Transverse colon (tissue), 4 donors: ENCODE measurements around the gene TSC22D4. TPM values are rescaled to one million over a fixed set of nuclear protein-coding genes. Genes with fewer than 3 reads are reported as not detected.
"Not testable (repeated sequence)": the region's sequence is repeated elsewhere in the genome, so short reads cannot be mapped to it uniquely, and the experiment has no call there.

Experiments used
- DNase-seq: peaks from one replicate; pipeline ENCODE4 v3.0.0-alpha.2; 2019
- H3K27ac ChIP-seq, 4 donors: fragments of 200-600 bp; sonication (generic); 2 replicates each; pipeline ENCODE4 v1.5.1; 2016 to 2018; ENCODE audit warnings: inconsistent platforms in 4 of 4
- H3K27me3 ChIP-seq: fragments of 200-600 bp; sonication (generic); 2 replicates; pipeline ENCODE4 v1.5.1; 2017; ENCODE audit warnings: inconsistent platforms
- H3K36me3 ChIP-seq, 4 donors: fragments of 200-600 bp; sonication (generic); 2 replicates each; pipeline ENCODE4 v1.5.1; 2017 to 2019; ENCODE audit warnings: inconsistent platforms in 4 of 4
- H3K4me1 ChIP-seq, 4 donors: fragments of 200-600 bp; sonication (generic); 2 replicates each; pipeline ENCODE4 v1.5.1; 2017 to 2020; ENCODE audit warnings: inconsistent platforms in 4 of 4
- H3K4me3 ChIP-seq, 4 donors: fragments of 200-600 bp; sonication (generic); 1 replicate in 1 of 4; 2 replicates in 3 of 4; pipeline versions ENCODE4 v1.5.1 to v1.6.1; 2017 to 2019; ENCODE audit warnings: inconsistent platforms in 4 of 4
- H3K9me3 ChIP-seq, 2 donors: fragments of 200-600 bp; sonication (generic); 2 replicates each; pipeline ENCODE4 v1.5.1; 2017 to 2019; ENCODE audit warnings: inconsistent platforms in 2 of 2
- CTCF ChIP-seq, 5 experiments: fragments of 200-600 bp in 3 of 5; fragments of 450-650 bp in 2 of 5; sonication (generic) in 3 of 5; IDR thresholded peaks; 1 replicate in 2 of 5; 2 replicates in 3 of 5; pipeline ENCODE4 v1.5.1; 2016 to 2017; ENCODE audit warnings: antibody characterized with exemption in 5 of 5, inconsistent platforms in 3 of 5, mild to moderate bottlenecking in 2 of 5, moderate library complexity in 1 of 5
- EP300 ChIP-seq: sonication (generic); formaldehyde crosslinking; IDR thresholded peaks from one replicate; pipeline ENCODE4 v1.6.1; 2017; ENCODE audit warnings: antibody characterized with exemption, low read depth
- POLR2A ChIP-seq: fragments of 450-650 bp; IDR thresholded peaks from one replicate; pipeline ENCODE4 v1.6.1; 2016; ENCODE audit warnings: antibody characterized with exemption, mild to moderate bottlenecking, moderate library complexity
- POLR2AphosphoS5 ChIP-seq, 3 donors: sonication (generic); formaldehyde crosslinking; IDR thresholded peaks; one replicate each; pipeline ENCODE4 v1.6.1; 2016; ENCODE audit warnings: antibody characterized with exemption in 3 of 3
- WGBS, 2 donors: methylation state at CpG; one replicate each; pipeline ENCODE4 v1.1.5; 2018; ENCODE audit warnings: low coverage in 1 of 2; 5-methylcytosine and 5-hydroxymethylcytosine counted together
- in situ Hi-C, 4 donors: fragments of 200-750 bp; cut with MboI; loops; one replicate each; pipeline versions ENCODE4 v1.15.0 to v1.15.1; 2017; ENCODE audit warnings: low sequenced_read_pairs in 3 of 4, low pct_ligation_motif_present in 1 of 4, low pct_unique_long_range_greater_than_20kb in 1 of 4
- intact Hi-C: fragments of 100-400 bp; cut with DNase I; formaldehyde crosslinking; loops from one replicate; pipeline ENCODE4 v1.15.1; 2023; ENCODE audit warnings: low total_unique reads
- total RNA-seq, 4 donors: library from RNA; depleted of rRNA; stranded (reverse); fragments of >200 nt; gene quantifications; one replicate each; pipeline ENCODE4 v1.1.0, GENCODE V29; 2016

TSC22D4 gene
- 100 to 1,000 TPM in 1 of 4 donors, 10 to 100 TPM in 3; 41.6 to 101 (median 67.6) TPM for total RNA-seq

DNA sequence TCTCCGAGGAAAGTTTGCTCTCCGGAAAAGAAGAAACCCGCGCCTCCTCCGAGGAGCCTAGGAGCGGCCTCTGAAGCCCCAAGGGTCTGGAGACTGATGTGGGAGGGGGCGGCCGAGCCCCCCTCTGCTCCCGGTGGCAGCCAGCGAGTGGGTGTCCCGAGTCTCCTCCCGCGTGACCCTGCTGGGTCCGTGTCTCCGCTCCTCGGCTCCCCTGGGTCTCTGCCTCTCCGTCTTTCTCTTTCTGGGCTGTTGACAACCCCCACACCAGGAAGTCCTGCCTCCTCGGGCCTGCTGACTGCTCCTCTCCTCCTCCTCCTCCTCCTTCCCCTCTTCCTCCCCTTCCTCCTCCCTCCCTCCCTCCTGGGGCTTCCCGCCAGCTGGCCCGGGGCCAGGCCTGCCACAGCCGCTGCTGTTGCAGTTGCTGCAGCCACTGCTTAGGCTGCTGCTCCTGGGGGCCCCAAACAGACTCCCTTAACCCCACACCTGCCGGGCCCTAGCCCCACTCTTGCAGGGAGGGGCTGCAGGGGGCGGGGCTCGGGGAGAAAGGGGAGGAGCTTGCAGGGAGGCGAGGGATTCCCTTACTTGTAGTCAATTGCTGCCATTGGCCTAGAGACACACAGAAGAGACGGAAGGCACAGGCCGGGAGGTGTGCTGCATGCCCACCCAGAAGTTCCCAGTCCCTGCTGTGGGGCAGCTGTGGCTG lies at the start of gene TSC22D4:
Gene TSC22D4, minus strand, starts transcription at position 257 of the 703 bp plus-strand sequence. CDS start 1,176 bp downstream, outside the sequence.
- Histone ChIP-seq H3K27me3 (no peaks in the 10 kb centered on the region), H3K4me3 (peak within 1 kb of the TSS; percentile 97 to 99 (median 98)), H3K9me3 (no peaks in the 10 kb centered on the region), H3K27ac (peak within 1 kb of the TSS; percentile 97 to 98 (median 98)), H3K4me1 (peaks cover 36 to 57% (median 45%) of the 10 kb centered on the region in 4 donors), H3K36me3 (no peaks in the 10 kb centered on the region)
- DNase-seq: peak; percentile 96
- in situ Hi-C loops: loop anchor here in 1 of 4 donors (5.0 kb wide), 1 partner anchor 78 kb away; no protein-coding TSS in a partner anchor
- WGBS, 2 donors: 0 to 1% methylated on average over 6 to 20 of the region's 27 CpGs
- TF ChIP-seq POLR2AphosphoS5 (IDR thresholded peaks at IDR 0.05) (peak; percentile 88 to 93 (median 93)), EP300 (no peak), POLR2A (peak; percentile 94)
- intact Hi-C loops: loop anchor here (10.0 kb wide), 1 partner anchor 226 kb away; the partner anchor contains the start of gene POP7

- WGBS, 2 donors: 69 to 79% methylated on average over 9 to 12 of the region's 12 CpGs
- intact Hi-C loops: not testable (repeated sequence)
These were observed 49.3 kb upstream of the TSC22D4 start for GRCh38 chr7:100528108-100528866.

GRCh38 chr7:100523192-100523591 lies 44.2 kb upstream of the TSC22D4 start:
- H3K4me3 ChIP-seq, H3K4me1 ChIP-seq, DNase-seq, H3K27me3 ChIP-seq, H3K36me3 ChIP-seq, in situ Hi-C loops, H3K9me3 ChIP-seq, intact Hi-C loops, H3K27ac ChIP-seq: not testable (repeated sequence)
- no CpG with 5 or more reads among the region's 34 CpGs for WGBS, 2 donors

More at GRCh38 chr7:100528108-100528866, 49.3 kb upstream of the TSC22D4 start:
- DNase-seq, H3K27ac ChIP-seq, H3K27me3 ChIP-seq, H3K36me3 ChIP-seq, H3K9me3 ChIP-seq, in situ Hi-C loops, H3K4me1 ChIP-seq, H3K4me3 ChIP-seq: not testable (repeated sequence)

DNA sequence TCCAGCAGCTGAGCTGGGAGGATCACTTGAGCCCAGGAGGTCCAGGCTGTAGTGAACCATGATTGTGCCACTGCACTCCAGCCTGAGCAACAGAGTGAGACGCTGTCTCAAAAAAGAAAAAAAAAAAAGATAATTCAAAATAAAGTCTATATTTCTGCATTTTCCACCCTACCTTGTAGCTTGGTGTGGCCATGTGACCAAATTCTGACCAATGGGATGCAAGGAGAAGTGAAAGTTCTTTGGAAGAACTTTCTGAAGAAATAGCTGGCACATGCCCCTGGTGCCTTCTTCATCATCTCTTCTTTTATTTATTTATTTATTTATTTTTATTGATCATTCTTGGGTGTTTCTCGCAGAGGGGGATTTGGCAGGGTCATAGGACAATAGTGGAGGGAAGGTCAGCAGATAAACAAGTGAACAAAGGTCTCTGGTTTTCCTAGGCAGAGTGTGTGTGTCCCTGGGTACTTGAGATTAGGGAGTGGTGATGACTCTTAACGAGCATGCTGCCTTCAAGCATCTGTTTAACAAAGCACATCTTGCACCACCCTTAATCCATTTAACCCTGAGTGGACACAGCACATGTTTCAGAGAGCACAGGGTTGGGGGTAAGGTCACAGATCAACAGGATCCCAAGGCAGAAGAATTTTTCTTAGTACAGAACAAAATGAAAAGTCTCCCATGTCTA lies 43.0 kb upstream of the TSC22D4 start:
- H3K36me3 ChIP-seq, H3K4me3 ChIP-seq, H3K27me3 ChIP-seq, H3K9me3 ChIP-seq, intact Hi-C loops, H3K27ac ChIP-seq, DNase-seq, in situ Hi-C loops, H3K4me1 ChIP-seq: not testable (repeated sequence)
- 41 to 100% methylated on average over 1 to 3 of the region's 3 CpGs for WGBS, 2 donors

DNA sequence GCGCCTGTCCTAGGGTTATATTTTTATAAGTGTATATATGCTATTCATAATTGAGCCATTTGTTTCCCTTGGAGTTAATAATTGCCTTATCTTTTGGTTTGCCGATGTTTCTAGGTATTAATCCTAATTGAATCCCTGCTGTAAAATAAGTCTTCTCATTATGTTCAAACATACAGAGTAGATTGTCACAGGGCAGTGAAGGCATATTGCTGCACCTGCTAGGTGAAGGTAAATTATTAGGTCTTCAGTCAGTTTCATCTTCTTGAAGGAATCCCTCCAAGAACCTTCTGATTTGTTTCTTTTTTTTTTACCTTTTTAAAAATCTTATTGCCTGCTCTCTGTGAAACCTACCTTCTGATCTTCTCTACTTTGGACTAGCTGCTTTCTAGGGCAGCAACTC lies 42.1 kb upstream of the TSC22D4 start:
- Histone ChIP-seq H3K27me3 (no peaks in the 10 kb centered on the region), H3K4me3 (no peak overlapping the region), H3K4me1 (peaks cover 0 to under 1% (median 0%) of the 10 kb centered on the region in 4 donors), H3K9me3 (no peaks in the 10 kb centered on the region), H3K27ac (no peak overlapping the region), H3K36me3 (no peaks in the 10 kb centered on the region)
- intact Hi-C loops: no loop called here
- no peak for TF ChIP-seq POLR2A
- in situ Hi-C loops: no loop called here
- 90 to 92% methylated on average over 2 of the region's 2 CpGs for whole genome bisulfite sequencing, 2 donors
- no peak for DNase-seq

DNA sequence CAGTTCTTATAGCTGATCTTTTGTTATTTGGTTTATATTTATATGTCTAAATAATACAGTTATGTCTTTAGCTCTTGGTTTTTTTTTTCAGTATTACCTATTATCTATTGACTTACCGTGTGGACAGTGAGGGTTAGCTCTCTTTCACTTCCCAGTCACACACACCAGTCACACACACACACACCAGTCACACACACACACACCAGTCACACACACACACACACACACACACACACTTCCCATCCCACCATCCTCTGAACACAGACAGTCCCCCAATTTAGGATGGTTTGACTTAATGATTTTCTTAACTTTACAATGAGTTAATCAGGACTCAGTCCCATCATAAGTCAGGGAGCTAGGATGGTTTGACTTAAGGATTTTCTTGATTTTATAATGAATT lies 41.1 kb upstream of the TSC22D4 start:
- no peak for TF ChIP-seq EP300
- TF ChIP-seq CTCF (IDR thresholded peaks at IDR 0.05): no peak
- TF ChIP-seq POLR2AphosphoS5 (IDR thresholded peaks at IDR 0.05): no peak
- TF ChIP-seq POLR2A: no peak
- Histone ChIP-seq H3K27me3 (no peaks in the 10 kb centered on the region), H3K36me3 (no peaks in the 10 kb centered on the region), H3K4me1 (peaks cover 0 to 8% (median 0%) of the 10 kb centered on the region in 4 donors), H3K4me3 (no peak overlapping the region), H3K9me3 (no peaks in the 10 kb centered on the region), H3K27ac (no peak overlapping the region)
- intact Hi-C loops: no loop called here
- 3 to 33% methylated on average over 1 of the region's 1 CpG for WGBS, 2 donors
- in situ Hi-C loops: no loop called here
- no peak for DNase-seq
